IMR-90 (cell line): ENCODE data around the gene RYR1.

ENCODE experiments used
- BHLHE40 ChIP-seq: fragments of 150-350 bp; IDR thresholded peaks from 2 replicates; pipeline ENCODE4 v1.6.1; 2016; ENCODE audit warnings: mild to moderate bottlenecking, low read depth, low read length
- CEBPB ChIP-seq: IDR thresholded peaks from 2 replicates; pipeline ENCODE4 v1.6.1; 2012; ENCODE audit warnings: low read depth, low read length, improper control_type of control experiment
- CHD1 ChIP-seq: IDR thresholded peaks from 2 replicates; pipeline ENCODE4 v1.6.1; 2012; ENCODE audit warnings: low read depth, low read length, improper control_type of control experiment
- MAFK ChIP-seq: IDR thresholded peaks from 2 replicates; pipeline ENCODE4 v1.6.1; 2012; ENCODE audit warnings: low read depth, low read length, improper control_type of control experiment
- MAZ ChIP-seq: IDR thresholded peaks from 2 replicates; pipeline ENCODE4 v1.6.1; 2012; ENCODE audit warnings: low read depth, mild to moderate bottlenecking, low read length, improper control_type of control experiment, moderate library complexity, borderline replicate concordance
- NFE2L2 ChIP-seq: fragments of 150-350 bp; IDR thresholded peaks from 2 replicates; pipeline ENCODE4 v1.6.1; 2016; ENCODE audit warnings: low read depth, mild to moderate bottlenecking, low read length
- POLR2A ChIP-seq: IDR thresholded peaks from 2 replicates; pipeline ENCODE4 v1.6.1; 2012; ENCODE audit warnings: mild to moderate bottlenecking, low read depth, low read length
- RAD21 ChIP-seq: IDR thresholded peaks from 2 replicates; pipeline ENCODE4 v1.6.1; 2012; ENCODE audit warnings: low read length, improper control_type of control experiment
- RCOR1 ChIP-seq: IDR thresholded peaks from 2 replicates; pipeline ENCODE4 v1.6.1; 2012; ENCODE audit warnings: mild to moderate bottlenecking, low read length, improper control_type of control experiment; ENCODE audit not compliant: insufficient replicate concordance
- RFX5 ChIP-seq: IDR thresholded peaks from 2 replicates; pipeline ENCODE4 v1.8.0; 2012; ENCODE audit warnings: low read depth, mild to moderate bottlenecking, low read length, moderate library complexity
- SMC3 ChIP-seq: fragments of 150-350 bp; IDR thresholded peaks from 2 replicates; pipeline ENCODE4 v1.6.1; 2016; ENCODE audit warnings: low read depth, mild to moderate bottlenecking, antibody characterized with exemption, low read length, moderate library complexity
- TF ChIP-seq, protein P1 (sequence below): conservative IDR thresholded peaks from 2 replicates; pipeline ENCODE4 v1.5.1; 2012; ENCODE audit warnings: mild to moderate bottlenecking, low read depth, low read length, improper control_type of control experiment
- TF ChIP-seq, protein P2 (sequence below): fragments of 150-350 bp; IDR thresholded peaks from 2 replicates; pipeline ENCODE4 v1.6.1; 2016; ENCODE audit warnings: low read depth, mild to moderate bottlenecking, low read length, moderate library complexity, borderline replicate concordance
- TF ChIP-seq, protein P3 (sequence below): fragments of 150-350 bp; IDR thresholded peaks from 2 replicates; pipeline ENCODE4 v1.6.1; 2017; ENCODE audit warnings: mild to moderate bottlenecking, antibody characterized with exemption, low read length, low read depth

DNA sequence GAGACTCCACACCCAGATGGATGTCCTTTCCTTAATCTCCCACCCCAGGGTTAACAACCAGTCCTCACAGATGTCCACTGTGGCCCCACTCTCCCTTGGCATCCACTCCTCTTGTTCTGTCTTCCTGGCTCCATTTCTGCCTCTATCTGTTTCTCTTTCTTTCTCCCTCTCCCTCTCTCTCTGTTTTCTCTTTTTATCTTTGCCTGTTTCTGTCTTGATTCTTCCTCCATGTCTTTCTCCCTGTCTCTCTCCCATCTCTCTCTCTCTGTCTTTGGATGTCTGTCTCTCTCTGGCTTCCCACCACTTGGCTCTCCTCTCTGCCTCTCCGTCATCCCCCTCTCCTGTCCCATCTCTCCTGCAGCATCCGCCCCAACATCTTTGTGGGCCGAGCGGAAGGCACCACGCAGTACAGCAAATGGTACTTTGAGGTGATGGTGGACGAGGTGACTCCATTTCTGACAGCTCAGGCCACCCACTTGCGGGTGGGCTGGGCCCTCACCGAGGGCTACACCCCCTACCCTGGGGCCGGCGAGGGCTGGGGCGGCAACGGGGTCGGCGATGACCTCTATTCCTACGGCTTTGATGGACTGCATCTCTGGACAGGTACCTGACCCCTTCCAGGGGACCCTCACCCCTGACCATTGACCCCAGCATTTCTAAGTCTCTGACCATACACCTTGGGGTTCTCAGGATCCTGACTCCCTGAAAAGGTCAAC, 24.4 kb downstream of the RYR1 start:
- TF ChIP-seq, protein P1, sequence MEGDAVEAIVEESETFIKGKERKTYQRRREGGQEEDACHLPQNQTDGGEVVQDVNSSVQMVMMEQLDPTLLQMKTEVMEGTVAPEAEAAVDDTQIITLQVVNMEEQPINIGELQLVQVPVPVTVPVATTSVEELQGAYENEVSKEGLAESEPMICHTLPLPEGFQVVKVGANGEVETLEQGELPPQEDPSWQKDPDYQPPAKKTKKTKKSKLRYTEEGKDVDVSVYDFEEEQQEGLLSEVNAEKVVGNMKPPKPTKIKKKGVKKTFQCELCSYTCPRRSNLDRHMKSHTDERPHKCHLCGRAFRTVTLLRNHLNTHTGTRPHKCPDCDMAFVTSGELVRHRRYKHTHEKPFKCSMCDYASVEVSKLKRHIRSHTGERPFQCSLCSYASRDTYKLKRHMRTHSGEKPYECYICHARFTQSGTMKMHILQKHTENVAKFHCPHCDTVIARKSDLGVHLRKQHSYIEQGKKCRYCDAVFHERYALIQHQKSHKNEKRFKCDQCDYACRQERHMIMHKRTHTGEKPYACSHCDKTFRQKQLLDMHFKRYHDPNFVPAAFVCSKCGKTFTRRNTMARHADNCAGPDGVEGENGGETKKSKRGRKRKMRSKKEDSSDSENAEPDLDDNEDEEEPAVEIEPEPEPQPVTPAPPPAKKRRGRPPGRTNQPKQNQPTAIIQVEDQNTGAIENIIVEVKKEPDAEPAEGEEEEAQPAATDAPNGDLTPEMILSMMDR, result no peak
- TF ChIP-seq SMC3 (no peak), RCOR1 (no peak), NFE2L2 (no peak), POLR2A (no peak), CEBPB (no peak), CHD1 (no peak), MAZ (no peak), RAD21 (no peak), BHLHE40 (no peak), RFX5 (no peak), MAFK (no peak)
- TF ChIP-seq, protein P2, sequence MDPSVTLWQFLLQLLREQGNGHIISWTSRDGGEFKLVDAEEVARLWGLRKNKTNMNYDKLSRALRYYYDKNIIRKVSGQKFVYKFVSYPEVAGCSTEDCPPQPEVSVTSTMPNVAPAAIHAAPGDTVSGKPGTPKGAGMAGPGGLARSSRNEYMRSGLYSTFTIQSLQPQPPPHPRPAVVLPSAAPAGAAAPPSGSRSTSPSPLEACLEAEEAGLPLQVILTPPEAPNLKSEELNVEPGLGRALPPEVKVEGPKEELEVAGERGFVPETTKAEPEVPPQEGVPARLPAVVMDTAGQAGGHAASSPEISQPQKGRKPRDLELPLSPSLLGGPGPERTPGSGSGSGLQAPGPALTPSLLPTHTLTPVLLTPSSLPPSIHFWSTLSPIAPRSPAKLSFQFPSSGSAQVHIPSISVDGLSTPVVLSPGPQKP, result no peak
- TF ChIP-seq, protein P3, sequence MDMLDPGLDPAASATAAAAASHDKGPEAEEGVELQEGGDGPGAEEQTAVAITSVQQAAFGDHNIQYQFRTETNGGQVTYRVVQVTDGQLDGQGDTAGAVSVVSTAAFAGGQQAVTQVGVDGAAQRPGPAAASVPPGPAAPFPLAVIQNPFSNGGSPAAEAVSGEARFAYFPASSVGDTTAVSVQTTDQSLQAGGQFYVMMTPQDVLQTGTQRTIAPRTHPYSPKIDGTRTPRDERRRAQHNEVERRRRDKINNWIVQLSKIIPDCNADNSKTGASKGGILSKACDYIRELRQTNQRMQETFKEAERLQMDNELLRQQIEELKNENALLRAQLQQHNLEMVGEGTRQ, result no peak
